Glutamatergic neuron (in vitro differentiated cells): Measurements from ENCODE around the gene WDR90. TPM values are rescaled to one million over a fixed set of nuclear protein-coding genes. Genes with fewer than 3 reads are reported as not detected.

Source experiments
- DNase-seq: peaks from one replicate; pipeline ENCODE4 v3.0.0; 2022
- H3K27ac Mint-ChIP-seq: one replicate; pipeline ENCODE4 v1.8.0; 2020; ENCODE audit warnings: mild to moderate bottlenecking, mixed read lengths, inconsistent platforms; ENCODE audit not compliant: unreplicated experiment
- H3K27me3 Mint-ChIP-seq: one replicate; pipeline ENCODE4 v1.8.0; 2020; ENCODE audit warnings: mild to moderate bottlenecking, moderate library complexity, mixed read lengths, inconsistent platforms; ENCODE audit not compliant: unreplicated experiment
- H3K36me3 Mint-ChIP-seq: one replicate; pipeline ENCODE4 v1.8.0; 2020; ENCODE audit warnings: mild to moderate bottlenecking, mixed read lengths, inconsistent platforms; ENCODE audit not compliant: unreplicated experiment
- H3K4me1 Mint-ChIP-seq: one replicate; pipeline ENCODE4 v1.8.0; 2020; ENCODE audit warnings: mild to moderate bottlenecking, low read depth, mixed read lengths, inconsistent platforms; ENCODE audit not compliant: unreplicated experiment
- H3K4me3 Mint-ChIP-seq: one replicate; pipeline ENCODE4 v1.8.0; 2020; ENCODE audit warnings: mild to moderate bottlenecking, mixed read lengths, inconsistent platforms; ENCODE audit not compliant: unreplicated experiment
- H3K9me3 Mint-ChIP-seq: one replicate; pipeline ENCODE4 v1.8.0; 2020; ENCODE audit warnings: mild to moderate bottlenecking, moderate library complexity, mixed read lengths, inconsistent platforms; ENCODE audit not compliant: unreplicated experiment
- CTCF ChIP-seq: fragments of 200-600 bp; sonication (generic); IDR thresholded peaks from one replicate; pipeline ENCODE4 v1.5.0; 2021; ENCODE audit not compliant: partially characterized antibody, unreplicated experiment
- total RNA-seq: library from RNA; stranded (reverse); fragmentation: NEBNext Ultra II Directional; extraction: Animal tissue kit (Norgen Biotek cat#: 25700); gene quantifications from one replicate; pipeline ENCODE4 v1.2.1, GENCODE V29; 2021; ENCODE audit not compliant: unreplicated experiment

The WDR90 gene
- total RNA-seq, 1 donor from 2014 or later = 24.6 TPM

DNA sequence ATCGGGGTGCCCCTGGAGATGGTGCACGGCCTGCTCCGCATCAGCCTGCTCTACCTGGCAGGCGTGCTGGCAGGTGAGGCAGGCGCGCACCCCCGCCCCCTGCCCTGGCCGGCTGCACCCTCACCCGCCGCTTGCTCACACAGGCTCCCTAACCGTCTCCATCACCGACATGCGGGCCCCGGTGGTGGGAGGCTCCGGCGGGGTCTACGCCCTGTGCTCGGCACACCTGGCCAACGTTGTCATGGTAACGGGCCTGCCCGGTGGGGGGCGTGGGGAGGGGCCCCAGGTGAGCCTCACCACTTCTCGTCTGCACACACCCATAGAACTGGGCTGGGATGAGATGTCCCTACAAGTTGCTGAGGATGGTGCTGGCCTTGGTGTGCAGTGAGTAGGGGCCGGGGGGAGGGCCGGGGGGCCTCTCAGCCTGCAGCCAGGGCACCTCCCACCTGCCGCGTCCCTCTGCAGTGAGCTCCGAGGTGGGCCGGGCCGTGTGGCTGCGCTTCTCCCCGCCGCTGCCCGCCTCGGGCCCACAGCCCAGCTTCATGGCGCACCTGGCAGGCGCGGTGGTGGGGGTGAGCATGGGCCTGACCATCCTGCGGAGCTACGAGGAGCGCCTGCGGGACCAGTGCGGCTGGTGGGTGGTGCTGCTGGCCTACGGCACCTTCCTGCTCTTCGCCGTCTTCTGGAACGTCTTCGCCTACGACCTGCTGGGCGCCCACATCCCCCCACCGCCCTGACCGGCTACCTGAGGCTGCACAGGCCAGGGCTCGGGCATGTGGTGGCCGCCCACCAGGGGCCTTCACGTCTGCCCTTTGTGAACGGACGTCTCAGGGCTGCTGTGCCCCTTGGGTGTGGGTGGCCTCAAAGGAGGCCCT is 28.4 kb downstream of the WDR90 start:
- DNase-seq = no peak
- Mint-ChIP-seq H3K9me3 (peaks cover 7% of the 10 kb centered on the region), H3K4me3 (no peak overlapping the region), H3K27me3 (peaks cover 12% of the 10 kb centered on the region), H3K4me1 (peaks cover 8% of the 10 kb centered on the region), H3K36me3 (no peaks in the 10 kb centered on the region), H3K27ac (no peak overlapping the region)
- TF ChIP-seq CTCF = no peak

DNA sequence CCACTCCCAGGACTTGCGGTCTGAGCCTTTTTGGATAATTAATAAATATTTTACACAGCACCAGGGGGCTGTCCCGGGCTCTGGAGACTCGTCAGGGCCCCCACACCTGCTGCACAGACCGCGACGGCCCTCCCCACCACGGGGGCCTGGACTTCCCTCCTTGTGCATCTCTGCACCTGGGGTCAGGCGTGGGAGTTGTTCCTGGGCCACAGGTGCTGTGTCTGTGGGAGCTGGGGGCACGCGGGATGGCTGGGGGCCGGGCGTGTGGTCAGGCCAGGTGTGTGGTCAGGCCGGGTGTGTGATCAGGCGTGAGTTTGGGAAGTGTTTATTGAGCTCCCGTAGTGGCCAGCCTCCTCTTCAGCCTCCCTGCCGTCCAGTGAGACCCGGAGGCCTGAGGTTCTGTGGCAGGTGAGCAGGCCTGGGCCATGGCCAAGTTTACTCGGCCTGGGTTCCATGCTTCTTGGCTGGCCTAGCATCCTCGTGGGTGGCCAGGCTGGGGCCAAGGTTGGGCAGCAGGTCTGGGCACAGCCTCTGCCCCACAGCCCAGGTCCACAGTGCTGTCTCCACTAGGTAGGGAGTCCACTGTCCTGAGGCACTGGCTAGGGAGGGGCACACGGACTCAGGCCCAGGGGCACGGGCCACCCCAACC is 29.2 kb downstream of the WDR90 start:
- TF ChIP-seq CTCF = no peak
- Mint-ChIP-seq H3K9me3 (peaks cover 7% of the 10 kb centered on the region), H3K4me3 (no peak overlapping the region), H3K36me3 (no peaks in the 10 kb centered on the region), H3K4me1 (peaks cover 9% of the 10 kb centered on the region), H3K27me3 (peaks cover 13% of the 10 kb centered on the region), H3K27ac (no peak overlapping the region)
- no peak for DNase-seq

GRCh38 chr16:678858-679813 is 30.0 kb downstream of the WDR90 start:
- peak overlapping the region; percentile 82 for H3K4me3 Mint-ChIP-seq
- peaks cover 7% of the 10 kb centered on the region for H3K9me3 Mint-ChIP-seq
- no peak for TF ChIP-seq CTCF
- peak overlapping the region; percentile 73 for H3K27ac Mint-ChIP-seq
- DNase-seq = peak; percentile 79
- no peaks in the 10 kb centered on the region for H3K36me3 Mint-ChIP-seq
- H3K4me1 Mint-ChIP-seq = peaks cover 9% of the 10 kb centered on the region
- H3K27me3 Mint-ChIP-seq = peaks cover 11% of the 10 kb centered on the region

DNA sequence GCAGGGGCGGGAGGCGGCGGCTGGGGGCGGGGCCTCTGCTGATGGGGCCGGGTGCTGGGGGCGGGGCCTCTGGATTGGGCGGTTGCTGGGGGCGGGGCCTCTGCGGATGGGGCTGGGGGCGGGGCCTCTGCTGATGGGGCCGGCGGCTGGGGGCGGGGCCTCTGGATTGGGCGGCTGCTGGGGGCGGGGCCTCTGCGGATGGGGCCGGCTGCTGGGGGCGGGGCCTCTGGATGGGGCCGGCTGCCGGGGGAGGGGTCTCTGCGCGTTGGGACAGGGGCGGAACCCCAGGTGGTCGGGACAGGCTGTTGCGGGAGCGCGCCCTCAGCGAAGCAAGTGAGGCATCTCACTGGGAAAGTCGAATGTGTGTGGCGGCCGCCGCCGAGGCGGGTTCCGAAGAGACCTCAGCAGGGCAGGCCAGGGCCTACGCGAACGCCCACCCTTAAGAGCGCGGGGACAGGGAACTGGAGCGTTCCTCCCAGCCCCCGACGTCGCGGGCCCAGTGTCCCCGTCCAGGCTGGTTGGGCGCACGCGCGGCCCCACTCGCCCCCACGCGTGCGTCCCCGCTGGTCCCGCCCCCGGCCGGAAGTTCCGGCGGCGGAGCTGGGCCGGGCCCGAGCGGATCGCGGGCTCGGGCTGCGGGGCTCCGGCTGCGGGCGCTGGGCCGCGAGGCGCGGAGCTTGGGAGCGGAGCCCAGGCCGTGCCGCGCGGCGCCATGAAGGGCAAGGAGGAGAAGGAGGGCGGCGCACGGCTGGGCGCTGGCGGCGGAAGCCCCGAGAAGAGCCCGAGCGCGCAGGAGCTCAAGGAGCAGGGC is 30.9 kb downstream of the WDR90 start, which contains the start of gene STUB1:
TSS of gene STUB1 (plus strand) at position 597 of the 811 bp plus-strand sequence. CDS start at position 713, 116 bp downstream.
- H3K36me3 Mint-ChIP-seq = no peaks in the 10 kb centered on the region

More for the DNA sequence above, 30.9 kb downstream of the WDR90 start, which contains the start of gene STUB1:
- Mint-ChIP-seq H3K27ac (peak within 1 kb of the TSS; percentile 72), H3K4me3 (peak within 1 kb of the TSS; percentile 84), H3K27me3 (peaks cover 11% of the 10 kb centered on the region), H3K4me1 (peaks cover 9% of the 10 kb centered on the region), H3K9me3 (peaks cover 6% of the 10 kb centered on the region)
- DNase-seq = peak; percentile 94
- no peak for TF ChIP-seq CTCF
